ENCODE data around the gene AK5.

DNA sequence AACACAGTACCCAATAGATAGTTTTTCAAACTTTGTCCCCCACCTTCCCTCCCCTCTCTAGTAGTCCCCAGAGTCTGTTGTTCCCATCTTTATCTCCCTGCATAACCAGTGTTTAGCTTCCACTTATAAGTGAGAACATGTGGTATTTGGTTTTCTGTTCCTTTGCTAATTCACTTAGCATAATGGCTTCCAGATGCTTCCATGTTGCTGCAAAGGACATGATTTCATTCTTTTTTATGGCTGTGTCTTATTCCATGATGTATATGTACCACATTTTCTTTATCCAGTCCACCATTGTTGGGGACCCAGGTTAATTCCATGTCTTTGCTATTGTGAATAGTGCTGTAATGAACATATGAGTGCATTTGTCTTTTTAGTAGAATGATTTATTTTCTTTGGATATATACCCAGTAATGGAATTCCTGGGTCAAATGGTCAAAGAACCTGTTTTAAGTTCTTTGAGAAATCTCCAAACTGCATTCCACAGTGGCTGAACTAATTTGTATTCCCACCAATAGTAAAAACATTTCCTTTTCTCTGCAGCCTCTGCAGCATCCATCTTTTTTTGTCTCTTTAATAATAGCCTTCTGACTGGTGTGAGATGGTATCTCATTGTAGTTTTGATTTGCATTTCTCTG lies 126.0 kb downstream of the AK5 start:
- TF ChIP-seq, protein P1, sequence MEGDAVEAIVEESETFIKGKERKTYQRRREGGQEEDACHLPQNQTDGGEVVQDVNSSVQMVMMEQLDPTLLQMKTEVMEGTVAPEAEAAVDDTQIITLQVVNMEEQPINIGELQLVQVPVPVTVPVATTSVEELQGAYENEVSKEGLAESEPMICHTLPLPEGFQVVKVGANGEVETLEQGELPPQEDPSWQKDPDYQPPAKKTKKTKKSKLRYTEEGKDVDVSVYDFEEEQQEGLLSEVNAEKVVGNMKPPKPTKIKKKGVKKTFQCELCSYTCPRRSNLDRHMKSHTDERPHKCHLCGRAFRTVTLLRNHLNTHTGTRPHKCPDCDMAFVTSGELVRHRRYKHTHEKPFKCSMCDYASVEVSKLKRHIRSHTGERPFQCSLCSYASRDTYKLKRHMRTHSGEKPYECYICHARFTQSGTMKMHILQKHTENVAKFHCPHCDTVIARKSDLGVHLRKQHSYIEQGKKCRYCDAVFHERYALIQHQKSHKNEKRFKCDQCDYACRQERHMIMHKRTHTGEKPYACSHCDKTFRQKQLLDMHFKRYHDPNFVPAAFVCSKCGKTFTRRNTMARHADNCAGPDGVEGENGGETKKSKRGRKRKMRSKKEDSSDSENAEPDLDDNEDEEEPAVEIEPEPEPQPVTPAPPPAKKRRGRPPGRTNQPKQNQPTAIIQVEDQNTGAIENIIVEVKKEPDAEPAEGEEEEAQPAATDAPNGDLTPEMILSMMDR (optimal IDR thresholded peaks at IDR 0.05 in 1 of 3, IDR thresholded peaks at IDR 0.05 in 1 of 3, conservative IDR thresholded peaks at IDR 0.05 in 1 of 3; ENCODE audit: extremely low read depth in 1 of 3, insufficient read depth in 2 of 3, low read length in 3 of 3) = no peak
- TF ChIP-seq EZH2 (IDR thresholded peaks at IDR 0.05; ENCODE audit: low read length) = no peak
